ENCODE results near the gene RASSF4. TPM values are rescaled to one million over a fixed set of nuclear protein-coding genes. Genes with fewer than 3 reads are reported as not detected.
A peak's percentile ranks its signal among the peaks of the same experiment; 100 is the strongest.

RASSF4 gene
- total RNA-seq, 3 donors from 2014 or later, result 20.0 to 50.6 (median 32.3) TPM

DNA sequence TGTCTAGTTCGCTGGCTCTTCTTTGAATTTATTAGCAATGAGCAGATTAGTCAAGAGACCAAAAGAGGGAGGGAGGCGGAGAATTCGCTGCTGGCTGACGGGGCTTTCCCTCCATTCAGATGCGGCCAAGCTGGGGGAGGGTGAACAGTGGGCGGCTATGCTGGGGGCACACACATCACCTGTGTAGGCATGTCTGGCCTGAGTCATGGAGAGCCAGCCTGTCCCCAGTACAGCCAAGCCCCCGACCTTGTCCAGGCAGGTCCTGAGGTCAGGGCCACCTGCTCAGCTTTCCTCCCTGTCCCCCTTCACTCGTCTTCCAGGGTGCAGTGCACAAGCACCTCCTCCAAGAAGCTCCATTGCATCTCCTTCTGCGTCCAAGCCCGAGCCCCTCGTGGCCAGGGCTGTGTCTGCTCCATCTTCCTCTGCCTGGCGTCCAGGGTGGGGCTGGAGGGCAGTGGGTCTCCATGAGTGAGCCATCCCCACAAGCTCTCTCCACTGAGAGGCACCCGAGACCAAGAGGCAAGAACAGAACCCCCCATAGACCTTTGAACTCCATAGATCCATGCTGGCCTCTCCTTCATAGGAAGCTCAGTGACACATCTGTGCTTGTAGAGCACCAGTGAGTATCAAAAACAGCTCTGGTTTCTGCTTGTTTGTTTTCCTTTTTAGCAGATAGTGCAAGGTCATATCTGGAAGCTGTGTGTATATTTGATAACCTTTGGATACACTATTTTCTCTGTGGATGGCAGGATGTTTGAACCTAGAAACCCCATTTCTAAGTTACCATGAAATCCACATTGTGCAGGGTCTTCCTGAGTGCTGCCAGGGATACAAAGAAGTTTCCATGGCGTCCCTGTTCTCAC lies 20.9 kb downstream of the RASSF4 start:
- TF ChIP-seq, protein P1, sequence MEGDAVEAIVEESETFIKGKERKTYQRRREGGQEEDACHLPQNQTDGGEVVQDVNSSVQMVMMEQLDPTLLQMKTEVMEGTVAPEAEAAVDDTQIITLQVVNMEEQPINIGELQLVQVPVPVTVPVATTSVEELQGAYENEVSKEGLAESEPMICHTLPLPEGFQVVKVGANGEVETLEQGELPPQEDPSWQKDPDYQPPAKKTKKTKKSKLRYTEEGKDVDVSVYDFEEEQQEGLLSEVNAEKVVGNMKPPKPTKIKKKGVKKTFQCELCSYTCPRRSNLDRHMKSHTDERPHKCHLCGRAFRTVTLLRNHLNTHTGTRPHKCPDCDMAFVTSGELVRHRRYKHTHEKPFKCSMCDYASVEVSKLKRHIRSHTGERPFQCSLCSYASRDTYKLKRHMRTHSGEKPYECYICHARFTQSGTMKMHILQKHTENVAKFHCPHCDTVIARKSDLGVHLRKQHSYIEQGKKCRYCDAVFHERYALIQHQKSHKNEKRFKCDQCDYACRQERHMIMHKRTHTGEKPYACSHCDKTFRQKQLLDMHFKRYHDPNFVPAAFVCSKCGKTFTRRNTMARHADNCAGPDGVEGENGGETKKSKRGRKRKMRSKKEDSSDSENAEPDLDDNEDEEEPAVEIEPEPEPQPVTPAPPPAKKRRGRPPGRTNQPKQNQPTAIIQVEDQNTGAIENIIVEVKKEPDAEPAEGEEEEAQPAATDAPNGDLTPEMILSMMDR (IDR thresholded peaks at IDR 0.05), result no peak
- H3K36me3 ChIP-seq (ENCODE audit: low read depth), result no peaks in the 10 kb centered on the region
- H3K4me1 ChIP-seq (ENCODE audit: low read depth), result peaks cover 30% of the 10 kb centered on the region
- no peak overlapping the region for H3K4me3 ChIP-seq
- ATAC-seq, result no peak
- H3K9me3 ChIP-seq, result no peaks in the 10 kb centered on the region
- DNase-seq, result no peak
- intact Hi-C loops (cut with DNase I, micrococcal nuclease), result no loop called here

- Histone ChIP-seq H3K4me3 (no peak overlapping the region), H3K9me3 (no peaks in the 10 kb centered on the region), H3K4me1 (ENCODE audit: low read depth) (peaks cover 31% of the 10 kb centered on the region), H3K36me3 (ENCODE audit: low read depth) (no peaks in the 10 kb centered on the region)
- TF ChIP-seq, protein P1 (IDR thresholded peaks at IDR 0.05), result no peak
- DNase-seq (peak in 1 of 3 donors; percentile 55), ATAC-seq (peak; percentile 77)
- intact Hi-C loops (cut with DNase I, micrococcal nuclease), result no loop called here
Observed at GRCh38 chr10:44981172-44982113, 21.8 kb downstream of the RASSF4 start.

GRCh38 chr10:44982114-44982460 lies 22.5 kb downstream of the RASSF4 start:
- H3K4me1 ChIP-seq (ENCODE audit: low read depth), result peaks cover 31% of the 10 kb centered on the region
- DNase-seq (peak in 1 of 3 donors; percentile 60), ATAC-seq (no peak)
- no peaks in the 10 kb centered on the region for H3K36me3 ChIP-seq (ENCODE audit: low read depth)
- no peak overlapping the region for H3K4me3 ChIP-seq
- TF ChIP-seq, protein P1 (IDR thresholded peaks at IDR 0.05), result no peak
- intact Hi-C loops (cut with DNase I, micrococcal nuclease), result no loop called here
- no peaks in the 10 kb centered on the region for H3K9me3 ChIP-seq

- intact Hi-C loops (cut with DNase I, micrococcal nuclease), result no loop called here
- ATAC-seq (no peak), DNase-seq (peak in 1 of 3 donors; percentile 46)
- H3K4me3 ChIP-seq, result no peak overlapping the region
- no peaks in the 10 kb centered on the region for H3K9me3 ChIP-seq
- no peaks in the 10 kb centered on the region for H3K36me3 ChIP-seq (ENCODE audit: low read depth)
- TF ChIP-seq, protein P1 (IDR thresholded peaks at IDR 0.05), result no peak
- H3K4me1 ChIP-seq (ENCODE audit: low read depth), result peaks cover 31% of the 10 kb centered on the region
Observed at GRCh38 chr10:44982496-44982895, 22.9 kb downstream of the RASSF4 start.

- intact Hi-C loops (cut with DNase I, micrococcal nuclease), result no loop called here
- Histone ChIP-seq H3K9me3 (no peaks in the 10 kb centered on the region), H3K36me3 (ENCODE audit: low read depth) (no peaks in the 10 kb centered on the region), H3K4me3 (no peak overlapping the region), H3K4me1 (ENCODE audit: low read depth) (peaks cover 27% of the 10 kb centered on the region)
- no peak for ATAC-seq
- peak in 1 of 3 donors; percentile 45 for DNase-seq
- TF ChIP-seq, protein P1 (IDR thresholded peaks at IDR 0.05), result no peak
Observed at GRCh38 chr10:44983066-44983894, 23.7 kb downstream of the RASSF4 start.

Data from mucosa of descending colon (tissue), 3 donors.